GM12872 (cell line): ENCODE data around the gene HSPH1.

Source experiments
- CTCF ChIP-seq: IDR thresholded peaks from 3 replicates; pipeline ENCODE4 v1.5.1; 2011; ENCODE audit warnings: low read depth, mild to moderate bottlenecking, low read length, moderate library complexity; ENCODE audit not compliant: insufficient read depth

The HSPH1 gene

DNA sequence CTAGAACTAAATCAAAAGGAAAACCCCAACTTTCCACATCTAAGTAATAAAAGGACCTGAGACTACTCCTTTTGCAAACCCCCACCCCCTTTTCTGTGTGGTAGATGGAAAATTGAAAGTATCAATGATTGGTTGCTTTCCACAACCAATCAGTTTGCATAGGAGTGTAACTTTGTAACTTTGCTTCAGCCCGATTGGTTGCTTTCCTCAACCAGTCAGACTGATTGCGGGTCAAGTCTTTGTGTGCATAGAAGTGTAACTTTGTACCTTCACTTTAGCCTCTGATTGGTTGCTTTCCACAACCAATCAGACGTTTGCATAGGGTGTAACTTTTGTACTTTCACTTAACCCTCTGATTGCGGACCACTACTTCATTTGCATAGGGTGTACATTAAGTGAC lies 30.0 kb upstream of the HSPH1 start:
- no peak for TF ChIP-seq CTCF

DNA sequence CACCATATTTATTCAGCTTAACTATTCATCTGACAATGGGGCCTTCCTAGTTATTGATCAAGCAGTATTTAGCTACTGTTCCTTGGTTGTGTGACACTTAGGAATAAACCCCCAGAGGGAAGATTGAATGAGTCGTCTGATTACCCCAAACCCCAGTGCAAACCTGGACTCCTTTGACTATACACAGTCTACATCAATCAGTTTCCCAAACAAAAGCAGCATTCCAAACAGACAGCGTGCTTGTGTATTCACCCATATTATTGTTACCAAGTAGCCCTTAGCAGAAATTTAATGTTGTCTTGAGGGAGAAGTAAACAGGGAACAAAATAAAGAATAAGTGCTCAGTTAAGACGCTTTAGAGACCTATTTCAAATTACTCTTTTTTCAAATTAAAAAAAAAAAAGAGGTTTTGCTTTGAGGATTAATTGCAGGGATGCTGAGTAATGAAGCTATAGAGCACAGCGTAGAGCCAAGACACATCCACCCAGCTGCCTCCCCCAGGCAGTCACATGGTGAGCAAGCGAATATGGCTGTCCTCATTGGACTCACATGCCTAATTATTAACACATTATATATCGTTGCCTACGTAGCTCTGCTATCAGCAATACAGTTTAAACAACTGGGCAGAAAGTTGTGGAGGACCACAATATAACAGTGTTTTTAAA lies 23.4 kb upstream of the HSPH1 start:
- TF ChIP-seq CTCF, result no peak

- no peak for TF ChIP-seq CTCF
Measured at GRCh38 chr13:31184451-31184850, 22.7 kb upstream of the HSPH1 start.

DNA sequence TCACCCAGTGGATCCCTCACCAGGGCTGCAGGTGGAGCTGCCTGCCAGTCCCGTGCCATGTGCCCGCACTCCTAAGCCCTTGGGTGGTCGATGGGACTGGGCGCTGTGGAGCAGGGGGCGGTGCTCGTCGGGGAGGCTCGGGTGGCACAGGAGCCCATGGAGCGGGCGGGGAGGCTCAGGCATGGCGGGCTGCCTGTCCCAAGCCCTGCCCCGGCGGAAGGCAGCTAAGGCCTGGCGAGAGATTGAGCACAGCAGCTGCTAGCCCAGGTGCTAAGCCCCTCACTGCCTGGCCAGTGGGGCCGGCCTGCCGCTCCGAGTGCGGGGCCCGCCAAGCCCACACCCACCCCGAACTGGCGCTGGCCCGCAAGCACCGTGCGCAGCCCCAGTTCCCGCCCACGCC lies 21.3 kb upstream of the HSPH1 start:
- no peak for TF ChIP-seq CTCF

GRCh38 chr13:31179754-31180153 lies 18.1 kb upstream of the HSPH1 start:
- TF ChIP-seq CTCF, result no peak

GRCh38 chr13:31179241-31179640 lies 17.5 kb upstream of the HSPH1 start:
- TF ChIP-seq CTCF, result no peak

- TF ChIP-seq CTCF, result no peak
Measured at GRCh38 chr13:31175847-31176532, 14.3 kb upstream of the HSPH1 start.
